Putamen (tissue), 1 donor: ENCODE measurements around the gene NGLY1.

ENCODE experiments used
- DNase-seq: peaks from one replicate; pipeline ENCODE4 v3.0.0-alpha.2; 2016; ENCODE audit warnings: low spot score

NGLY1 gene

GRCh38 chr3:25782938-25783660, at the start of gene NGLY1:
Gene NGLY1, minus strand, starts transcription at chr3:25783443. Its CDS starts 53 bp downstream, at chr3:25783390.
- peak; percentile 84 for DNase-seq

GRCh38 chr3:25831578-25831977, 48.3 kb upstream of the NGLY1 start:
- no peak for DNase-seq

GRCh38 chr3:25830373-25831280, 47.4 kb upstream of the NGLY1 start:
- DNase-seq, result no peak

GRCh38 chr3:25826510-25826909, 43.3 kb upstream of the NGLY1 start:
- DNase-seq, result no peak

- DNase-seq, result no peak
Observed at GRCh38 chr3:25823314-25823713, 40.1 kb upstream of the NGLY1 start.

GRCh38 chr3:25821746-25822573, 38.7 kb upstream of the NGLY1 start:
- DNase-seq, result no peak

- DNase-seq, result no peak
Observed at GRCh38 chr3:25820816-25821486, 37.7 kb upstream of the NGLY1 start.

GRCh38 chr3:25820366-25820765, 37.1 kb upstream of the NGLY1 start:
- peak; percentile 14 for DNase-seq

GRCh38 chr3:25818335-25818734, 35.1 kb upstream of the NGLY1 start:
- DNase-seq, result no peak

- no peak for DNase-seq
Observed at GRCh38 chr3:25817638-25818037, 34.4 kb upstream of the NGLY1 start.

GRCh38 chr3:25817107-25817506, 33.9 kb upstream of the NGLY1 start:
- no peak for DNase-seq

- no peak for DNase-seq
Observed at GRCh38 chr3:25812644-25813043, 29.4 kb upstream of the NGLY1 start.

- DNase-seq, result no peak
Observed at GRCh38 chr3:25804676-25805075, 21.4 kb upstream of the NGLY1 start.

GRCh38 chr3:25803833-25804232, 20.6 kb upstream of the NGLY1 start:
- no peak for DNase-seq

- no peak for DNase-seq
Observed at GRCh38 chr3:25801786-25802185, 18.5 kb upstream of the NGLY1 start.

- peak; percentile 89 for DNase-seq
Observed at GRCh38 chr3:25789596-25790556, 6.6 kb upstream of the NGLY1 start, which contains the start of gene OXSM. Gene OXSM, plus strand, starts transcription at chr3:25790090. Its CDS starts 931 bp downstream, at chr3:25791021.

GRCh38 chr3:25789209-25789595, 6.0 kb upstream of the NGLY1 start:
- DNase-seq, result no peak

GRCh38 chr3:25787689-25788088, 4.4 kb upstream of the NGLY1 start:
- DNase-seq, result no peak

- DNase-seq, result no peak
Observed at GRCh38 chr3:25785826-25786225, 2.6 kb upstream of the NGLY1 start.

- no peak for DNase-seq
Observed at GRCh38 chr3:25784971-25785370, 1.7 kb upstream of the NGLY1 start.
